K562 (cell line): ENCODE data around the gene GP1BA. TPM values are rescaled to one million over a fixed set of nuclear protein-coding genes. Genes with fewer than 3 reads are reported as not detected.

ENCODE experiments used
- ETV5 ChIP-seq: sonication (generic); formaldehyde crosslinking; IDR thresholded peaks from 2 replicates; pipeline ENCODE4 v1.4.0; 2020; ENCODE audit warnings: low read depth, mild to moderate bottlenecking, missing genetic modification reagents
- GABPA ChIP-seq: fragments of 200-800 bp; sonication (Bioruptor generic); conservative IDR thresholded peaks from 2 replicates; pipeline ENCODE4 v1.6.1; 2016; ENCODE audit warnings: low read depth, missing genetic modification characterization, missing compliant biosample characterization
- HCFC1 ChIP-seq: IDR thresholded peaks from 2 replicates; pipeline ENCODE4 v1.6.1; 2012; ENCODE audit warnings: low read depth, low read length, improper control_type of control experiment
- HMG20A ChIP-seq: fragments of 450-650 bp; formaldehyde crosslinking; conservative IDR thresholded peaks from 2 replicates; pipeline ENCODE4 v1.4.0; 2020; ENCODE audit warnings: mild to moderate bottlenecking, mixed read lengths
- HMG20B ChIP-seq: fragments of 250-450 bp; sonication (Bioruptor Pico); IDR thresholded peaks from 2 replicates; pipeline ENCODE4 v1.5.0; 2021; ENCODE audit warnings: mild to moderate bottlenecking
- JUN ChIP-seq, 2 experiments: sonication (generic) in 1 of 2; formaldehyde crosslinking in 1 of 2; IDR thresholded peaks; 2 replicates each; pipeline versions ENCODE4 v1.6.1 to v1.8.0; 2012 to 2022; ENCODE audit warnings: borderline replicate concordance in 2 of 2, mild to moderate bottlenecking in 2 of 2, improper control_type of control experiment in 1 of 2, low read depth in 1 of 2, low read length in 1 of 2, missing genetic modification reagents in 1 of 2
- KLF13 ChIP-seq: fragments of 450-650 bp; IDR thresholded peaks from 2 replicates; pipeline ENCODE4 v1.6.1; 2016; ENCODE audit warnings: missing genetic modification characterization, low read depth, mild to moderate bottlenecking, missing compliant biosample characterization, moderate library complexity, borderline replicate concordance
- L3MBTL2 ChIP-seq: fragments of 450-650 bp; IDR thresholded peaks from 2 replicates; pipeline ENCODE4 v1.6.1; 2016; ENCODE audit warnings: mild to moderate bottlenecking, moderate library complexity
- MAFF ChIP-seq: IDR thresholded peaks from 2 replicates; pipeline ENCODE4 v1.6.1; 2012; ENCODE audit warnings: low read length, improper control_type of control experiment
- MAX ChIP-seq: sonication (generic); formaldehyde crosslinking; IDR thresholded peaks from 2 replicates; pipeline ENCODE4 v1.9.0; 2022; ENCODE audit warnings: mild to moderate bottlenecking, missing genetic modification reagents
- POLR2H ChIP-seq: IDR thresholded peaks from 2 replicates; pipeline ENCODE4 v1.6.1; 2016; ENCODE audit warnings: missing genetic modification characterization, low read depth, mild to moderate bottlenecking, control low read depth, missing compliant biosample characterization, moderate library complexity
- RB1 ChIP-seq: fragments of 450-650 bp; IDR thresholded peaks from 2 replicates; pipeline ENCODE4 v1.6.1; 2017; ENCODE audit warnings: low read depth, mild to moderate bottlenecking
- RBBP5 ChIP-seq: fragments of 200-600 bp; sonication (generic); IDR thresholded peaks from 2 replicates; pipeline ENCODE4 v1.6.1; 2012; ENCODE audit warnings: borderline replicate concordance, mild to moderate bottlenecking, low read length, control low read depth, inconsistent platforms; ENCODE audit not compliant: insufficient read depth, poor library complexity, severe bottlenecking
- RFX1 ChIP-seq: fragments of 450-650 bp; IDR thresholded peaks from 2 replicates; pipeline ENCODE4 v1.6.1; 2016; ENCODE audit warnings: mild to moderate bottlenecking, moderate library complexity
- TEAD2 ChIP-seq: fragments of 450-650 bp; IDR thresholded peaks from 2 replicates; pipeline ENCODE4 v1.6.1; 2016; ENCODE audit warnings: missing genetic modification characterization, control low read depth, missing compliant biosample characterization
- ZNF589 ChIP-seq: fragments of 200-800 bp; sonication (Bioruptor generic); IDR thresholded peaks from 2 replicates; pipeline ENCODE4 v1.6.1; 2016; ENCODE audit warnings: low read depth, missing genetic modification characterization, missing compliant biosample characterization
- polyA plus RNA-seq, 8 experiments: library from polyadenylated mRNA; depleted of rRNA in 4 of 8; stranded (reverse) in 5 of 8; unstranded in 3 of 8; fragments of >200 nt; fragmentation: Nextera tagmentation in 2 of 8; fragmentation: Illumina TruSeq in 1 of 8; extraction: Ambion mirVana in 2 of 8; extraction: Trizol in 1 of 8; gene quantifications; 2 replicates each; pipeline versions ENCODE4 v1.2.1 to v1.2.3, GENCODE V29; 2011 to 2014; ENCODE audit warnings: inconsistent platforms in 1 of 8, missing spikeins in 1 of 8
- total RNA-seq, 7 experiments: library from RNA; depleted of rRNA in 6 of 7; stranded (reverse); fragments of >200 nt in 6 of 7; fragmentation: Illumina TruSeq in 2 of 7; extraction: Trizol in 2 of 7; gene quantifications; 2 replicates each; pipeline versions ENCODE4 v1.2.1 to v1.2.3, GENCODE V29; 2011 to 2021; ENCODE audit warnings: low replicate concordance in 1 of 7
- TF ChIP-seq, protein P1 (sequence below): fragments of 250-450 bp; sonication (Bioruptor Pico); IDR thresholded peaks from 2 replicates; pipeline ENCODE4 v1.9.0; 2021; ENCODE audit warnings: mild to moderate bottlenecking, inconsistent platforms
- TF ChIP-seq, protein P2 (sequence below), 2 experiments: fragments of 200-800 bp in 1 of 2; sonication (Bioruptor generic) in 1 of 2; sonication (generic) in 1 of 2; formaldehyde crosslinking in 1 of 2; IDR thresholded peaks in 1 of 2; conservative IDR thresholded peaks in 1 of 2; 2 replicates each; pipeline versions ENCODE4 v1.5.0 to v1.6.1; 2016 to 2020; ENCODE audit warnings: missing compliant biosample characterization in 1 of 2, missing genetic modification characterization in 1 of 2, missing genetic modification reagents in 1 of 2
- TF ChIP-seq, protein P3 (sequence below): fragments of 150-350 bp; conservative IDR thresholded peaks from 2 replicates; pipeline ENCODE4 v1.6.1; 2014; ENCODE audit warnings: low read length

GP1BA gene
- total and polyA plus RNA-seq, 9 of the 15 experiments (the other 6 are each of a cell fraction or from before 2014, with no cell fraction given), result 0.01 TPM; not detected in 8

DNA sequence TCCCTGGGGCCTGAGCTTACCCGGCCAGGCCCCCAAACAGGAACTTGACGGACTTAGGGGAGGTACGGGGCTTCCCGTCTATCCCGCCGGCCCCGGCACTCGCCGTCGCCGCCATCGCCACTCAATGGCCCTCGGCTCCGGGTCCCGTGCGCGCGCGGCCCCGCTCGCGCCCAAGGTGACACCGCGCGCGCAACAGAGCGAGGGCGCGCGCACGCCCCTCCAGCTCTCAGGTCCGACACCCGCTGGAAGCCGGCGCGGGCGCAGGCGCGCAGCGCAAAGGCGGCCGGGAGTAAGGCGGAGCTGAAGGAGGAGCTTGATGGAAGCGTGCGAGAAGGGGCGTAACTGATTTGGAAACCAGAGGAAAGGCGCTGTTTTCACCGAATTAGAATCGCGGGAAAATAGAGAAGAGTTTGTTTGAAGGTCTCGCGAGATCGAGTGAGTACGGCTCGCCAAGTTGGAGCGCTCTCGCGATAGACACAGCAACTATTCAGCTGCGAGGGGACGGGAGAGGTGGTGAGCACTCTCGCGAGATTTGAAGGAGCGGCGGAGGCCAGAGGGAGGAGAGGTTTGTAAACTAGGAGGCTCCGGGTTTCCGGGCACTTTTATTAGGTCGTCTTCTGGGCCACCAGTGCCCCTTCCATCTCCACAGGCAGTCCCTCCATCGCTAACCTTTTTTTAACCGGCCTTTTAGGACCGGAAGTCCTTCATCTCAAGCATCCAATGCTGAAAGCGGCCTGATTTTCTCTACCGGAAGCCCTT lies 7.9 kb downstream of the GP1BA start, which contains the start of the genes RNF167 and SLC25A11 (continued):
- TF ChIP-seq HMG20B (CRISPR knock-in tag) (no peak), ZNF589 (CRISPR knock-in tag) (peak; percentile 80; the same call in 1 of the 2 replicates), POLR2H (tag) (peak; percentile 64), HCFC1 (peak; percentile 8; the same call in 1 of the 2 replicates), RB1 (peak; percentile 80), GABPA (tag) (peak; percentile 95), MAFF (peak; percentile 82; the same call in 1 of the 2 replicates), HMG20A (CRISPR knock-in tag) (no peak), L3MBTL2 (peak; percentile 51; the same call in 1 of the 2 replicates), JUN (IDR thresholded peaks at IDR 0.05; ENCODE audit: borderline replicate concordance, low read depth, low read length) (peak; percentile 22; the same call in 1 of the 2 replicates), JUN (CRISPR knock-in tag; IDR thresholded peaks at IDR 0.05; ENCODE audit: borderline replicate concordance) (no peak), ETV5 (CRISPR knock-in tag) (peak; percentile 32; the same call in 1 of the 2 replicates), RBBP5 (peak; percentile 54), RFX1 (no peak), MAX (CRISPR knock-in tag) (peak; percentile 52), TEAD2 (tag) (no peak), KLF13 (peak; percentile 59; the same call in 1 of the 2 replicates)
- TF ChIP-seq, protein P1, sequence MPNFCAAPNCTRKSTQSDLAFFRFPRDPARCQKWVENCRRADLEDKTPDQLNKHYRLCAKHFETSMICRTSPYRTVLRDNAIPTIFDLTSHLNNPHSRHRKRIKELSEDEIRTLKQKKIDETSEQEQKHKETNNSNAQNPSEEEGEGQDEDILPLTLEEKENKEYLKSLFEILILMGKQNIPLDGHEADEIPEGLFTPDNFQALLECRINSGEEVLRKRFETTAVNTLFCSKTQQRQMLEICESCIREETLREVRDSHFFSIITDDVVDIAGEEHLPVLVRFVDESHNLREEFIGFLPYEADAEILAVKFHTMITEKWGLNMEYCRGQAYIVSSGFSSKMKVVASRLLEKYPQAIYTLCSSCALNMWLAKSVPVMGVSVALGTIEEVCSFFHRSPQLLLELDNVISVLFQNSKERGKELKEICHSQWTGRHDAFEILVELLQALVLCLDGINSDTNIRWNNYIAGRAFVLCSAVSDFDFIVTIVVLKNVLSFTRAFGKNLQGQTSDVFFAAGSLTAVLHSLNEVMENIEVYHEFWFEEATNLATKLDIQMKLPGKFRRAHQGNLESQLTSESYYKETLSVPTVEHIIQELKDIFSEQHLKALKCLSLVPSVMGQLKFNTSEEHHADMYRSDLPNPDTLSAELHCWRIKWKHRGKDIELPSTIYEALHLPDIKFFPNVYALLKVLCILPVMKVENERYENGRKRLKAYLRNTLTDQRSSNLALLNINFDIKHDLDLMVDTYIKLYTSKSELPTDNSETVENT (CRISPR knock-in tag), result peak; percentile 49; the same call in 1 of the 2 replicates
- TF ChIP-seq, protein P2, sequence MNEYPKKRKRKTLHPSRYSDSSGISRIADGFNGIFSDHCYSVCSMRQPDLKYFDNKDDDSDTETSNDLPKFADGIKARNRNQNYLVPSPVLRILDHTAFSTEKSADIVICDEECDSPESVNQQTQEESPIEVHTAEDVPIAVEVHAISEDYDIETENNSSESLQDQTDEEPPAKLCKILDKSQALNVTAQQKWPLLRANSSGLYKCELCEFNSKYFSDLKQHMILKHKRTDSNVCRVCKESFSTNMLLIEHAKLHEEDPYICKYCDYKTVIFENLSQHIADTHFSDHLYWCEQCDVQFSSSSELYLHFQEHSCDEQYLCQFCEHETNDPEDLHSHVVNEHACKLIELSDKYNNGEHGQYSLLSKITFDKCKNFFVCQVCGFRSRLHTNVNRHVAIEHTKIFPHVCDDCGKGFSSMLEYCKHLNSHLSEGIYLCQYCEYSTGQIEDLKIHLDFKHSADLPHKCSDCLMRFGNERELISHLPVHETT (CRISPR knock-in tag; conservative IDR thresholded peaks at IDR 0.05 in 1 of 2, IDR thresholded peaks at IDR 0.05 in 1 of 2), result peak in 1 of 2 experiments; percentile 87; a peak in 2 of 4 replicates
- TF ChIP-seq, protein P3, sequence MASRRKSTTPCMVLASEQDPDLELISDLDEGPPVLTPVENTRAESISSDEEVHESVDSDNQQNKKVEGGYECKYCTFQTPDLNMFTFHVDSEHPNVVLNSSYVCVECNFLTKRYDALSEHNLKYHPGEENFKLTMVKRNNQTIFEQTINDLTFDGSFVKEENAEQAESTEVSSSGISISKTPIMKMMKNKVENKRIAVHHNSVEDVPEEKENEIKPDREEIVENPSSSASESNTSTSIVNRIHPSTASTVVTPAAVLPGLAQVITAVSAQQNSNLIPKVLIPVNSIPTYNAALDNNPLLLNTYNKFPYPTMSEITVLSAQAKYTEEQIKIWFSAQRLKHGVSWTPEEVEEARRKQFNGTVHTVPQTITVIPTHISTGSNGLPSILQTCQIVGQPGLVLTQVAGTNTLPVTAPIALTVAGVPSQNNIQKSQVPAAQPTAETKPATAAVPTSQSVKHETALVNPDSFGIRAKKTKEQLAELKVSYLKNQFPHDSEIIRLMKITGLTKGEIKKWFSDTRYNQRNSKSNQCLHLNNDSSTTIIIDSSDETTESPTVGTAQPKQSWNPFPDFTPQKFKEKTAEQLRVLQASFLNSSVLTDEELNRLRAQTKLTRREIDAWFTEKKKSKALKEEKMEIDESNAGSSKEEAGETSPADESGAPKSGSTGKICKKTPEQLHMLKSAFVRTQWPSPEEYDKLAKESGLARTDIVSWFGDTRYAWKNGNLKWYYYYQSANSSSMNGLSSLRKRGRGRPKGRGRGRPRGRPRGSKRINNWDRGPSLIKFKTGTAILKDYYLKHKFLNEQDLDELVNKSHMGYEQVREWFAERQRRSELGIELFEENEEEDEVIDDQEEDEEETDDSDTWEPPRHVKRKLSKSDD, result peak; percentile 98
